HPDE6-E6E7 (cell line): Measurements from ENCODE around the gene SSBP3.

Experiments
- DNase-seq: peaks from one replicate; pipeline ENCODE4 v3.0.0; 2011; ENCODE audit warnings: missing footprints; ENCODE audit errors: extremely low spot score

SSBP3 gene

GRCh38 chr1:54266908-54267307, 139.3 kb downstream of the SSBP3 start:
- no peak for DNase-seq

- no peak for DNase-seq
Observed at GRCh38 chr1:54266195-54266594, 140.0 kb downstream of the SSBP3 start.

GRCh38 chr1:54265659-54266058, 140.5 kb downstream of the SSBP3 start:
- no peak for DNase-seq

DNA sequence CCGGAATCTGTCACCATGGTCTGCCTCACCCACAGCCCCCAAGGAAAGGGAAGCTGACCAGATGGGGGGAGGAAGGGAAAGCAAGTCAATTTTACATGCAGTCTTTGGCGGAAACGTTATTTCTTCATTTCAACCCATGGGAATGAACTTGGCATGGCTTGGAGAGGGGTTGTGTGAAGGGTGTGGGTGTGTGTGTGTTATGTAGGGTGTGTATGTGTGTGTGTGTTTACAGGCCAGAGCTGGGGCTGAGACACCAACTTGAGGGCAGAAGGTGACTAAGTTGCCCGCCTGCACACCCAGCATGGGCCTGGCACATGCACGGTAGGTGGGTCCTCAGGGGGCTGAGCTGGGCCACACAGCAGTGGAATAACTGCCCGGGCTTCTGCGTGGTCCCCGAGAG, 141.1 kb downstream of the SSBP3 start:
- no peak for DNase-seq

DNA sequence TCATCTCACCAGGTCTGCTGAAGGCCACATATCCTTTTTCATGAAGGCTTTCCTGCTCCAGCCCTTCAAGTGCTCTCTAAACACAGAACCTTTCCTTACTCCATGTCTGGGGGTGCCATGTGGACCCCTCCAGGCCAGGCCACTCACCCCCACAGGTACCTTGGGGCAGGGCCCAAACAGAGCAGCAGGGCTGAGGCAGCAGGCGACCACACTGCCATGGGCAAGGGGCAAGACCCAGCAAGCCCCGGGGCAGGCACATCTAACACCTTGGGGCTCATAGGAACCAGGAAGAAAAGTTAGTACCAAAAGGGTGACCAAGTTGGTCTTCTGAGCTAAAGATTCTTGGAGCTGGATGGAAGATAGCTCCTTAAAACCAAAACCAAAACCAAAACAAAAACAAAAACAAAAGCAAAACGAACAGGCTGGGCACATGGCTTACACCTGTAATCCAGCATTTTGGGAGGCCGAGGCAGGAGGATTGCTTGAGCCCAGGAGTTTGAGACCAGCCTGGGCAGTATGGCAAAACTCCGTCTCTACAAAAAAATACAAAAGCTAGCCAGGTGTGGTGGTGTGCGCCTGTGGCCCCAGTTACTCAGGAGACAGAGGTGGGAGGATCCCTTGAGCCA, 142.5 kb downstream of the SSBP3 start:
- DNase-seq, result no peak

DNA sequence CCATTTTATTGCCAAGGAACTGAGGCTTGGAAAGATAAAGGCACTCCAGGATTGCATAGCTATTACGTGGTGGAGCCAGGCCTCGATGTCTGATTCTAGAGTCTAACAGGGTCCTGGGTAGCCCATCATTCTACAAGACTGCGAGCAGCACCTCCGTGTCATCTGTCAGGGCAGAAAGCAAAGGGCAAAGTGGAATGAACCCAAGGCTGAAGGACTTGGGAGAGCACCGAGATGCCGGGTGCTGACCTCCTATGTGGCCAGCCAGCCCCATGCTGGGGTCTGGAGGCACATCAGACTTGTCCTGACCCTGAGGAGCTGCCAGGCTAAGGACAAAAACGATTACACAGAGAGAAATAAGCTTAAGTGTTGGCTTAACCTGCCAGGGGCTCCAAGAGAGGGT, 143.9 kb downstream of the SSBP3 start:
- DNase-seq, result no peak

DNA sequence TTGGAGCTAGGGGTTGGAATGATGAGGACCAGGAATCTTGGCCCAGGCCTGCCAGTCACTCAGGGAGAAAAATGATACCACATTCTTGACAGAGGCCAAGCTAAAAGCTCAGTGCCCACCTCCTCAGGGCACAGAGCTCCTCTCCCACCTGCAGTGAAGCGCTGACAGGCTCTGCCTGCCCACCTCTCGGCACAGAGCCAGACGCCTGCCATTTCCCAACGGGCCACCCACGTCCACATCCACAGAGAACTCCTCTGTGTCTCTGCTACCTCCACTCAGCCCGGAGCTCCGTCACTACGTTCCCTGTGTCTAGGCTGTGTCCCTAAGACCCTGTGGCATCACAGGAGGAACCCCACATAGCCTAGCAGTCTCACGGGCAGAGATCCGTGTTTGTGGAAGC, 145.4 kb downstream of the SSBP3 start:
- DNase-seq, result no peak

DNA sequence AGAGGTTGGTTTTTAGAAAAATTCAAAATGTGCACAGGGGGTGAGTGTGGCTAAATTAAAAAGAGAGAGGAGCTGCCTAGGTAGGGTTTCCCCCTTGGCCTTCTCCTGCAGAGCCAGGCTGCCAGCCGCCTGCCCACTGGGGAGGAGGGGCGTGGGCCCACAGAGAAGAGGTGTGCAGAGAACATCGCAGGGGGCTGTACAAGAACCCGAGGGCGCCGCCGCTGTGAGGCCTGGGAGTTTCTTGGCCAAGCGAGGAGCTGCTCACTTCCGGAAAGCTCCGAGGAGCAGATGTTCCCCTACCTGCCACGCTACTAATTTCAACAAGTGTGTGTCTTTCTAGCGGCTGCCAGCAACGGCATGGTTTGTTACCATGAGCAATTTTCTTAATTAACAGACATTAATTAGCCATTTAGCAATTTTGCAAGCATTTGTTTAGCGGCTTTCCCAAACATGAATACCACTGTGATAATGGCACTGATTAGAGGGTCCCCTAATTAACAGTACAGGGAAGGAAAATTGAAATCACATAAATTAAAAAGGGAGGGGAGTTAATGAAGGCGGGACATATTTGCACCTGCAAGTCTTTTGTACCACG, 146.6 kb downstream of the SSBP3 start:
- DNase-seq, result no peak

- no peak for DNase-seq
Observed at GRCh38 chr1:54257876-54258275, 148.3 kb downstream of the SSBP3 start.

- no peak for DNase-seq
Observed at GRCh38 chr1:54257346-54257620, 148.9 kb downstream of the SSBP3 start.

DNA sequence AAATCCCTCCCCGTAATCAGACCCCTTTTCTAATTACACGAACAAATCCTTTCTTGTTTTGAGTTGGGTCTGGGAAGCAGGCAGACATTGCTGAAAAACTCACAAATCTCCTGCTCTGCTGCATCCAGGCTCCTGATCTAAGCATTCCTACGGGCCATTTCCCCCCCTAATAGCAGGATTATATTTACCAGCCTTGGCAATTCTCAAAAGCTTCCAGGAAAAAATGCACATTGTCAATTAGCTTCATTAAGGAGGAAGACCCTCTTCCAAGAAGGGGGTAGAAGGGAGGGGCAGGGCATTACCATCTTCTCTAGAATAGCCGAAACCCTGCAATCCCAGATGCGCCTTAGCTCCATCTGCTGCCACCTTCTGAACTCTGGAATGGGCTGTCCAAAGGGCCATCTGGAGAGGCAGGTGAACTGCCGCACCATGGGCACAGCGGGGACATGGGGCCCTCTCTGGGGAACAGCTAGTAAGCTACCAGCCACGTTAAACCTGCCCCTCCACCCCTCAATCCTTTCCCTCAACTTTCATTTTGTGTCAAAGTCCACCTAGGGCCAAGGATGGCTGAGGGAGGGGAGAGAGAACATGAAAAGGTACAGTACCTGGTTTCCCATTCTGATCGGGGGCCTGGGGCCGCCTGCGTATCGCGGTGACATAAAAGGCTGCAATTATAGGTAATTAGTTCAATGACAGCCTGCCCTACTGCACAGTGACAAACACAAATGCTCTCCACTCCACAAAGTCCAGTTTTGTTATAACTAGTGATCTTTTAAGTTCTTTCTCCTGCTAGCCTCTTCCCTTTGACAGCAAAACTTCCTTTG, 149.5 kb downstream of the SSBP3 start:
- no peak for DNase-seq

- no peak for DNase-seq
Observed at GRCh38 chr1:54255026-54255702, 151.0 kb downstream of the SSBP3 start.

DNA sequence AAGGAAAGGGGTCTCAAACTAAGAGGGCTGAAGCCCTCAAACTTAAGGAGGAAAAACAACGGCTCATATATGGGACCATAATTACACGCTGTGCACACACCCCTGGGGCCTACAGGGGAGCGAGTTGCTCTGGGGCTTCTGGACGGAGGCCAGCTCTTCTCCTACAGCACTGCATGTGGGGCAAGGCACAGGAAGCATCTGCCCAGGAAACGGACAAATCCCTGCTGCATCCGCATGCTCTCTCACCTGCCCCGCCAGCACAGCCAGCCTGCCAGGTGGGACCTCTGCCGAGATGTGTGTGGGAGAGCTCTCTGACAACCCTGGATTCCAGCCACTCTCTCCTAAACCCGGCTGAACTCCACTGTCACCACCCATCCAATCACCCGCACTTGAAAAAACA, 152.1 kb downstream of the SSBP3 start:
- no peak for DNase-seq

DNA sequence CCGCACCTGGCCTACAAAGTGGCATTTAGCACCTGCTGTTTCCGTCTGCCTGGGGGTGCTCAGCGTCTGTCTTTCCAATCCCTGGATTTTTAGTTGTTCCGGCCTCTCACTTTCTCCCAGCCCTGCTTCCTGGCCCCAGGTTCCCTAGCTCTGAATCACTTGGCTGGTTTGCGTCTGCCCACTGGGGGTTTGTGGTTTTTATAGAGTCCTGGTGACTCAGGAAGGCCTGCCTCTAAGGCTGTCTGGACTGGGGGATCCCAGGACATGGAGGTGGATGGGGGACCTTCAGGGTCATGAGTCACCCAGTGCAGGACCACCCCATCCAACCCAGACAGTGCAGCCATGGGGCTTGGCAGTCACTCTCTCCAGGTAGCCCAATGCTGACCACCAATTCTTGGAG, 152.7 kb downstream of the SSBP3 start:
- DNase-seq, result peak; percentile 97

GRCh38 chr1:54252371-54252936, 153.7 kb downstream of the SSBP3 start:
- no peak for DNase-seq

DNA sequence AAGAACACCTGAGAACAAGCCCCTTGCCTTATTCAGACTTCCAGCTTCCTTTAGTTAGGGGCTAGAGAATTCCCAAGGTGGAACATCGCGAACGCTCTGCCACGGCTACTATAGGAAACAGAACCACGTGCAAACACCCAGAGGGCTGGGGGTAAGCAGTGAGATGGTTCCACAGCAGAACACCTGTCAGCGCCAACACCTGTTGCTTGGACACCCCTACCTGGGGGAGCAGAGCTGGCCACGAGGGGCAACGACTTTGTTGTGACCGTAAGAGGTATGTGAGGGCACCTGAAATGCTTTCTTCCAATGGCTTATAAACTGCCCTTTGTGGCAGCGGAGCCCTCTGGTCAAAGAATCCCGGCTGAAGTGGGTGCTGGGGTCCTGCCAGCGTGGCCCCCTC, 155.5 kb downstream of the SSBP3 start:
- no peak for DNase-seq

- no peak for DNase-seq
Observed at GRCh38 chr1:54249819-54250435, 156.3 kb downstream of the SSBP3 start.

DNA sequence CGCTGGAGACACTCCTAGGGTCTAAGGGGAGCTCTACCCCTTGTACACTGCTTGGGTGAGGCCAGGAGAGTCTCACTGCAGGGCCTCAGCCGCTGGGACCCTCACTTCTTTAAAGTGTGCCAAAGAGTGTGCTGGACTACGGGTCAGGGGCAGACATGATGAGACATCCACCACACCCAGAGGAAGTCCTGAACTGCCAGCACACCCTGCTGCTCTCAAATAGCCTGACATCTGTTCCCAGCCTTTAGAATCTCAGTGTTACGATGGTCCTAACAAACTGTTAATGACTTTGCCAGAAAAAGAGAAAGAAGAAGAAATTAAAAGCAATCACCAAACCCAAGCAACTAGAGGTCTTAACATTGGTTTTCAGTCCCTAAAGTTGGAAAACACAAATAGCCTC, 157.2 kb downstream of the SSBP3 start:
- no peak for DNase-seq

GRCh38 chr1:54247863-54248515, 158.2 kb downstream of the SSBP3 start:
- DNase-seq, result no peak

DNA sequence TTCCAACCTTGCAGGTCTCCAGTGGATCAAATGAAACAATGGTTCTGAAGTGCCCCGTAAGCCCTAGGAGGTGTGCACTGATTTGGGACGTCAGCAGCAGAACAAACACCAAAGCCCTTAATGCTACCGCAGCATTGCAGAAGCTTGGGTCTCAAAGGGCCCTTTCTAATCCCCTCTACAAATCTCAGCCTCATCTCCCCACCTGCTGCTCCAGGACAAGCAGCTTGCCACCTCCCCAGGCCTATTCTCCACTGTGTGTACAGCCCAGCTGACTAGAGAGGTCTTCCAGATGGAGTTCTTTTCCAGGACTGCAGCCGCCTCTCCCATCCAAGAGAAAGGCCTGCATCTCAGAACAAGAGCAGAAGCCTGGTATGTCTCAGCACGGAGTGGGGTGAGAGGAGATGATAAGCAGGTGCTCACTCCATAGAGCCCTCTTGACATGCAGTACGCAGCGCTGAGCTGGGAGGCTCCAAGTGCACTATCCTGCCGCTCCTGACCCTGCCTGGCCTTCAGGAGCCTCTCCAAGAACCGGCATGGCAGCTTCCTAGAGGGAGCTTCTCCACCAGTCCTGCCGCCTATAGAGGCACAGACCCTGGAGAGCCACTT, 160.0 kb downstream of the SSBP3 start:
- DNase-seq, result no peak

DNA sequence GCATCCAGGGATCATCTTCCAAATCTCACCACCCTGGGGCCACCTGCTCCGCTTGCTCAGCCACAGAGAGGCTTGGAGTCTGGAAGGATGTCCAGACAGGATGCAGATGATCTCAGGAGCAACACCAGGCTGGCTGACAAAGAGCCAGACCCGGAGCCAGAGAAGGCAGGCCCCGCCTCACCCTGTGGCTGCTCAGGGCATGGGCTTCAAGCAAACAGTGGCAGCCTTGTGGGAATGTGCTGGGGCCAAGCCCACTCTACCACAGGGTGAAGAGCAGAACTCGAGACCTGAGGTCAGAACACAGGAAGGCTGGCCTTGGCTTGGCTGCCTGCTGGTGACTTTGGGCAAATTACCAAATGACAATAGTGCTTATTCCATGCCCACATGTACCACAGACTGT, 160.7 kb downstream of the SSBP3 start:
- no peak for DNase-seq
